ELF-1 (cell line): ENCODE results near the gene DPP6.
"Not testable (repeated sequence)": the region's sequence is repeated elsewhere in the genome, so short reads cannot be mapped to it uniquely, and the experiment has no call there.

ENCODE experiments used
- DNase-seq: peaks from one replicate; pipeline ENCODE4 v3.0.0-alpha.2; 2016; ENCODE audit warnings: low read depth, low spot score

Gene DPP6

GRCh38 chr7:154927624-154928125 is 875.5 kb downstream of the DPP6 start:
- DNase-seq: peak; percentile 83

- peak; percentile 79 for DNase-seq
These were observed 876.2 kb downstream of the DPP6 start for GRCh38 chr7:154928136-154929005.

- DNase-seq: no peak
These were observed 877.0 kb downstream of the DPP6 start for GRCh38 chr7:154929006-154929726.

- no peak for DNase-seq
These were observed 879.7 kb downstream of the DPP6 start for GRCh38 chr7:154931906-154932305.

- DNase-seq: not testable (repeated sequence)
These were observed 882.3 kb downstream of the DPP6 start for GRCh38 chr7:154934353-154934952.

GRCh38 chr7:154937837-154938236 is 885.6 kb downstream of the DPP6 start:
- no peak for DNase-seq

GRCh38 chr7:154942691-154943090 is 890.5 kb downstream of the DPP6 start:
- DNase-seq: no peak
